CD4-positive, alpha-beta T cell treated with Interleukin-15 for 1 hour (primary cell): ENCODE measurements around the gene C4orf46.

Source experiments
- DNase-seq: peaks from one replicate; pipeline ENCODE4 v3.0.0-alpha.2; 2020

Gene C4orf46

GRCh38 chr4:158649111-158649680 lies 22.5 kb downstream of the C4orf46 start:
- no peak for DNase-seq

- DNase-seq = no peak
These were observed 26.9 kb downstream of the C4orf46 start for GRCh38 chr4:158644760-158645159.

- DNase-seq = no peak
These were observed 27.3 kb downstream of the C4orf46 start for GRCh38 chr4:158644356-158644755.

GRCh38 chr4:158636619-158637018 lies 35.1 kb downstream of the C4orf46 start:
- DNase-seq = no peak

- no peak for DNase-seq
These were observed 40.8 kb downstream of the C4orf46 start for GRCh38 chr4:158630893-158631292.

- no peak for DNase-seq
These were observed 46.1 kb downstream of the C4orf46 start for GRCh38 chr4:158625544-158625943.

GRCh38 chr4:158624889-158625478 lies 46.7 kb downstream of the C4orf46 start:
- DNase-seq = no peak

- DNase-seq = no peak
These were observed 49.4 kb downstream of the C4orf46 start for GRCh38 chr4:158622251-158622650.

GRCh38 chr4:158621729-158622128 lies 50.0 kb downstream of the C4orf46 start:
- no peak for DNase-seq

- no peak for DNase-seq
These were observed 53.7 kb downstream of the C4orf46 start for GRCh38 chr4:158617956-158618355.
